C4-2B (cell line): ENCODE data around the gene EVA1A.

ENCODE experiments used
- H3K27ac ChIP-seq: fragments of 450-650 bp; 2 replicates; pipeline ENCODE4 v1.5.1; 2017
- ZFX ChIP-seq: fragments of 450-650 bp; IDR thresholded peaks from 2 replicates; pipeline ENCODE4 v1.6.1; 2017
- TF ChIP-seq, protein P1 (sequence below): fragments of 450-650 bp; conservative IDR thresholded peaks from 2 replicates; pipeline ENCODE4 v1.5.1; 2017; ENCODE audit warnings: mild to moderate bottlenecking

Gene EVA1A

DNA sequence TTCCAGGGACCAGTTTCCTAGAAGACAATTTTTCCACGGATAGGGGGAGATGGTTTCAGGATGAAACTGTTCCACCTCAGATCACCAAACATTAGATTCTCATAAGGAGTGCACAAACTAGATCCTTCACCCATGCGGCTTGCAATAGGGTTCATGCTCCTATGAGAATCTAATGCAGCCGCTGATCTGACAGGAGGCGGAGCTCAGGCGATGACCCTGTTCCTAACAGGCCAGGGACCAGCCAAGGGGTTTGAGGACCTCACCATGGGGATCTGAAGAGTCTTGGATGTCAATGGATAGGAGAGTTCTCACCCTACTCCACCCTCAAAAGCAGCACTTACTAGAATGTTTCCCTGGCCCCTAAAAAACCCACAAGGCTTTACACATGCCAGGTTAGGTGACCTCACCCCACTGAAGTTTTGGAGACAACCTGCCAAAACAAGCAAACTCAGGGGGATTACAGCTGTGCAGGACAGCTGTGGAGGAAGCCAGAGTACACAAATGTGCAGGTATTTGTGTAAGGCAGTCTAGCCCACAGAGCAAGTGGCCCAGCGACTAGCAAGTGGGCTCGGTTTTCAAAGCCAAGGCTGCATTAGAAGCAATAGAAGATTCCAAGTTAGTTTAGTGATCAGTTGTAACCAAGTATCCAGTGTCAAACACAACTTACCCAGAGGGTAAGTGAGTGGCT lies 3.9 kb downstream of the EVA1A start:
- TF ChIP-seq, protein P1, sequence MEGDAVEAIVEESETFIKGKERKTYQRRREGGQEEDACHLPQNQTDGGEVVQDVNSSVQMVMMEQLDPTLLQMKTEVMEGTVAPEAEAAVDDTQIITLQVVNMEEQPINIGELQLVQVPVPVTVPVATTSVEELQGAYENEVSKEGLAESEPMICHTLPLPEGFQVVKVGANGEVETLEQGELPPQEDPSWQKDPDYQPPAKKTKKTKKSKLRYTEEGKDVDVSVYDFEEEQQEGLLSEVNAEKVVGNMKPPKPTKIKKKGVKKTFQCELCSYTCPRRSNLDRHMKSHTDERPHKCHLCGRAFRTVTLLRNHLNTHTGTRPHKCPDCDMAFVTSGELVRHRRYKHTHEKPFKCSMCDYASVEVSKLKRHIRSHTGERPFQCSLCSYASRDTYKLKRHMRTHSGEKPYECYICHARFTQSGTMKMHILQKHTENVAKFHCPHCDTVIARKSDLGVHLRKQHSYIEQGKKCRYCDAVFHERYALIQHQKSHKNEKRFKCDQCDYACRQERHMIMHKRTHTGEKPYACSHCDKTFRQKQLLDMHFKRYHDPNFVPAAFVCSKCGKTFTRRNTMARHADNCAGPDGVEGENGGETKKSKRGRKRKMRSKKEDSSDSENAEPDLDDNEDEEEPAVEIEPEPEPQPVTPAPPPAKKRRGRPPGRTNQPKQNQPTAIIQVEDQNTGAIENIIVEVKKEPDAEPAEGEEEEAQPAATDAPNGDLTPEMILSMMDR, result no peak
- no peak for TF ChIP-seq ZFX
- no peak overlapping the region for H3K27ac ChIP-seq

DNA sequence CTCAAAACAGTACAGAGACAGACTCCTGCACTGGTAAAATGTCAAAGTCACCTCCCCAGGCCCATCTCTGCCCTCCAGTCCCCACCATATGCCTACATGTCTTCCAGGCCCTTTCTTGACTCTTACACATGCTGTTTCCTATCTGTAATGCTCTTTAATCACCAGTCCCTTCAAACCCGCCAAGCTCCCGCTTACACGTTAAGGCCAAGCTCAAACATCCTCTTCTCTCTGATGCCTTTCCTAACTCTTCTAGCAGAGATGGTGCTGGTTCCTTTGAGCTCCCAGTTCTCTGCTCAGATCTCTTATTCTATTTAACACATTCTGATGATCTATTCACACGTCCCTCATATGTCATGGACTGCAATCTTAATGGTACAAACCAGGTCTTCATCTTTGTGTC lies 5.0 kb downstream of the EVA1A start:
- H3K27ac ChIP-seq, result no peak overlapping the region
- no peak for TF ChIP-seq ZFX
- TF ChIP-seq, protein P1, result no peak

DNA sequence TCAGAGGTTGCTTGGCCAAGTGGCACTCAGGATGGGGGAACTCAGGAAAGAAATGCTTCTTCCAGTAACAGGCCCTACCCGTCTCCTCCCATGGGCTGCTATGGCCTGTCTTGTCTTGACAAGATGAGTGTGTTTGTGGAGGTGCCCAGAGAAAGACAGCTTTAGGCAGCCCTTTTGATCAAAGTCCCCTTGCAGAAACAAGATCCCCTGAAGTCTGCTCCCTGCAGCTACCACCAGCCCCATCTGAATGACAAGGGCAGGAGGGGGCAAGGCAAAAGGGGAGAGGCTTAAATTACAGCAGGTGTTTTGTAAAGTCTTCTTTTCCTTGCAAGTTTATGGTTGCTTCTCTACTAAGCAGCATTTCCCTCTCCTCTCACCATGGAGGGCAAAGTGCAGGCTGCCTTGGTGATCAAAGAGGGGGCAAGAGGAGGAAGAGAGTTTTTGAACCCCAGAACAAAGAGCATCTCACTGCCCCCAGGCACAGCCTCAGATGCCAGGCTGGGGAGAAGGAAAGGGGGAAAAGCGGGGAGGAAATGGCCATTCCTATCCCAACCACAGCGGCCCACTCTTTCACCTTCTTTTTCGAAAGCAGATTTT lies 6.7 kb downstream of the EVA1A start:
- no peak overlapping the region for H3K27ac ChIP-seq
- TF ChIP-seq, protein P1, result no peak

DNA sequence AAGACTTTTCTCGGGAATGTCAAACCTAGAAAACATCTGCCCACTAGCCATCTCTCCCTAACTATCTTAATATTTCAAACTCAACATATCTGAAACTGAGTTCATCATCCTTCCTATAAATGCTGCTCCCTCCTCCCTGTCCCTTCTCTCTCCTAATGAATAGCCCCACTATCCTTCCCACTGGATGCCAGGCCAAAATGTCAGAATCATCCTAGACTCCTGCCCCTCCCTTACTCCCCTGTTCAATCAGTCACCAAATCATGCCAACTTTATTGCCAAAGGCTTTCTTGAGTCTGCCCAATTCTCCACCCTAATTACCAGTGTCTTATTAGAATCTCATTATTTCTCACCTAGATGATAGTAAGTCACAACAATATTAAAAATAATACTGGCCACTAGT lies 8.5 kb downstream of the EVA1A start:
- H3K27ac ChIP-seq, result no peak overlapping the region
- TF ChIP-seq, protein P1, result no peak

DNA sequence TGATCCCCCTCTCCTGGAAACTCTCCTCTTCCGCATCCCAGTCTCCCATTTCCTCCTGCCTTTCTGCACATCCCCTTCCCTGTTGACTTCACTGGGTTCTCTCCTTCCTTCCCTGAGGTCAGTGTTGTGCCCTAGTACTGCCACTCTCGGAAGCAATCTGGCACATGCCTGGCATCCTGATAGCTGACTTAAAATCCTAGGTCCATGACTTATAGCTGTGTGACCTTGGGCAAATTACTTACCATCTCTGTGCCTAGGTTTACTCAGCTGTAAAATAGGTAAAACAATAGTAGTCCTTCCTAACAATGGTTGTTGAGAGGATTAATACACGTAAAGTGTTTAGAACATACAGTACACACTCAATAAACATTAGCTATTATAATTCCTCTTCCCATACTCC lies 9.3 kb downstream of the EVA1A start:
- no peak for TF ChIP-seq ZFX
- TF ChIP-seq, protein P1, result no peak

DNA sequence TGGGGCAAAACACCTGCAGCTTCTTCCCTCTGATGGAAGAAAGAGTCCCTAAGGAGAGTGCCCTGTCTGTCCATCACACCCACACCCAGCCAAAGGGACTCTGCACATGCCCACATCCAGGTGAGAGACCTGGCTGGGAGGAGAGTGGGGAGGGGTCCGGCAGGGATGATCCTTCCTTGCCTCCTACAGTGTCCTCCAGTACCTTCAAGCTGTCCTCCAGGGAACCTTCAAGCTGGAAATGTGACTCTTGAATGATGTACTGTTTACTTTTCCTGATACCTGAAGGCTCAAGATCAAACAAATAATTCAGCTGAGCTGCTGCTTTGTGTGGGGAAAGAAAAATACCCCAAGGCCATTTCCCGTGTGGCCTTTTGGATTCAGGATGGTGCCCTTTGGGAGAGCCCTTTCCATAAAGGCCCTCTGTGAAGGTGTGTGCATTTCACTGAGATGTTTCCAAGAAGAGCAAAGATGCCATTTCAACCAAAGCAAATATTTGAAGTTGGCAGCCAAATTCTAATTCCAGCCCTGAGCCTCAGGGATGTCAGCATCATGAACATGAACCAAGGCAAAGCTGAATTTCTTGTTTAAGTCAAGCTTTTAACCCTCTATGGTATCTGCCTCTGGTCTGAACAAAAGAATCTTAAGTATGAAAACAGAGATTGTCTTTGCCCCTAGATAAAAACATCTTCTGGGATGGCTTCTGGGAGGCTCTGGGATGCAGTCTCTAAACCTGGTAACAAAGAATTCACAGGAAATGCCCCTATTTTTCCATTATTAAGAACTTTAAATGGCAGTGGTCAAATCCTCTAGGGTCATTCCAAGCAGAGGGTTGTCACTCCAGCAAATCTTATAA lies 11.1 kb downstream of the EVA1A start:
- no peak overlapping the region for H3K27ac ChIP-seq
- TF ChIP-seq, protein P1, result no peak
- TF ChIP-seq ZFX, result no peak

More for the DNA sequence above, 9.3 kb downstream of the EVA1A start:
- H3K27ac ChIP-seq, result no peak overlapping the region

DNA sequence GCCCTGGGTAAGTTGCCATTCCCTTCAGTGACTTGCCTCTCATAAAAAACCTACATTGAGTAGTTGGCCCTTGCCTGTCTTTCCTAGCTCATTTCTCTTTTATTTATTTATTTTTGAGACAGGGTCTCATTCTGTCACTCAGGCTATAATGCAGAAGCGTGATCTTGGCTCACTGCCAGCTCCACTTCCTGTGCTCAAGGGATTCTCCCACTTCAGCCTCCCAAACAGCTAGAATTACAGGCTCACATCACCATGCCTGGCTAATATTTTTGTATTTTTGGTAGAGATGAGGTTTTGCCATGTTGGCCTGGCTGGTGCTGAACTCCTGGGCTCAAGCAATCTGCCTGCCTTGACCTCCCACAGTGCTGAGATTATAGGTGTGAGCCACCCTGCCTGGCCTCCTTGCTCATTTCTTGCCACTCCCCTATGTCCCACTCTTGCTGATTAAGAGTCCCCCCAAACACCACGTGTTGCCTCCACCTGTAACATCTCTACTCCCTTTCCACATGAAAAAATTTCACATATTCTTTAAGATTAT lies 12.6 kb downstream of the EVA1A start:
- TF ChIP-seq, protein P1, result no peak
- no peak for TF ChIP-seq ZFX
- no peak overlapping the region for H3K27ac ChIP-seq
